IMR-90 (cell line): ENCODE measurements around the gene FNDC3B. TPM values are rescaled to one million over a fixed set of nuclear protein-coding genes. Genes with fewer than 3 reads are reported as not detected.

Experiments
- ATAC-seq: fragments of 200-7000 bp; cut with Tn5 transposase; 2 replicates; pipeline ENCODE4 v1.9.1; 2020; ENCODE audit warnings: low read depth, mild to moderate bottlenecking, moderate library complexity
- BruUV-seq: library from RNA; stranded (reverse); fragments of 400-500 nt; replicated peaks from 2 replicates; lab custom pipeline; 2021; lab: Mats Ljungman, UMichigan
- CTCF ChIA-PET: fragments of 300-600 bp; formaldehyde crosslinking; extraction: SDS; loops from one replicate; lab custom pipeline; 2021; ENCODE audit warnings: antibody characterized with exemption; lab: Yijun Ruan, JAX
- POLR2A ChIA-PET: fragments of 300-600 bp; sonication (Branson Sonifier 250); formaldehyde crosslinking; loops from one replicate; lab custom pipeline; 2022; ENCODE audit warnings: antibody characterized with exemption; ENCODE audit not compliant: unreplicated experiment; lab: Charles Lee
- DNase-seq: peaks from one replicate; pipeline ENCODE4 v3.0.0; 2013
- H2AFZ ChIP-seq: replicated peaks from 2 replicates; pipeline ENCODE3; 2013; ENCODE audit warnings: low read length, mild to moderate bottlenecking; ENCODE audit not compliant: poor library complexity
- H2AK5ac ChIP-seq: 2 replicates; pipeline ENCODE4 v1.6.1; 2013; ENCODE audit warnings: low read depth, low read length, inconsistent platforms
- H2AK9ac ChIP-seq: replicated peaks from 2 replicates; pipeline ENCODE3; 2013; ENCODE audit warnings: mild to moderate bottlenecking, low read depth, low read length, moderate library complexity; ENCODE audit not compliant: poor library complexity
- H2BK120ac ChIP-seq: 2 replicates; pipeline ENCODE4 v1.6.1; 2013; ENCODE audit warnings: low read depth, low read length, inconsistent platforms
- H2BK15ac ChIP-seq: 3 replicates; pipeline ENCODE4 v1.6.1; 2013; ENCODE audit warnings: low read depth, low read length, inconsistent platforms
- H2BK20ac ChIP-seq: 2 replicates; pipeline ENCODE4 v1.6.1; 2013; ENCODE audit warnings: low read depth, mild to moderate bottlenecking, inconsistent platforms, low read length, moderate library complexity
- H2BK5ac ChIP-seq: 2 replicates; pipeline ENCODE4 v1.6.1; 2013; ENCODE audit warnings: mild to moderate bottlenecking, low read depth, low read length, inconsistent platforms; ENCODE audit not compliant: poor library complexity, severe bottlenecking
- H3K14ac ChIP-seq: replicated peaks from 2 replicates; pipeline ENCODE4 v1.6.1; 2013; ENCODE audit warnings: low read depth, low read length, inconsistent platforms
- H3K18ac ChIP-seq: 2 replicates; pipeline ENCODE4 v1.6.1; 2013; ENCODE audit warnings: low read depth, low read length, control low read depth
- H3K23ac ChIP-seq: 2 replicates; pipeline ENCODE4 v1.6.1; 2013; ENCODE audit warnings: low read depth, low read length, inconsistent platforms
- H3K27ac ChIP-seq: 2 replicates; pipeline ENCODE4 v1.5.1; 2013; ENCODE audit warnings: mild to moderate bottlenecking, control low read depth, low read length; ENCODE audit not compliant: insufficient read depth
- H3K27me3 ChIP-seq: 2 replicates; pipeline ENCODE4 v1.6.1; 2013; ENCODE audit warnings: low read length; ENCODE audit not compliant: control insufficient read depth, insufficient read depth
- H3K36me3 ChIP-seq: 2 replicates; pipeline ENCODE4 v1.6.1; 2013; ENCODE audit warnings: low read length, mixed read lengths; ENCODE audit not compliant: control insufficient read depth, insufficient read depth
- H3K4ac ChIP-seq: 2 replicates; pipeline ENCODE4 v1.6.1; 2013; ENCODE audit warnings: low read depth, low read length, inconsistent platforms
- H3K4me1 ChIP-seq: 2 replicates; pipeline ENCODE4 v1.6.1; 2013; ENCODE audit warnings: low read length, mixed read lengths; ENCODE audit not compliant: control insufficient read depth, insufficient read depth
- H3K4me2 ChIP-seq: 2 replicates; pipeline ENCODE4 v1.6.1; 2013; ENCODE audit warnings: low read depth, mild to moderate bottlenecking, control low read depth, low read length, moderate library complexity
- H3K4me3 ChIP-seq: 2 replicates; pipeline ENCODE4 v1.5.1; 2013; ENCODE audit warnings: low read depth, mild to moderate bottlenecking, control low read depth, low read length, moderate library complexity; ENCODE audit not compliant: insufficient read depth
- H3K56ac ChIP-seq: 2 replicates; pipeline ENCODE4 v1.6.1; 2013; ENCODE audit warnings: low read length, inconsistent platforms; ENCODE audit not compliant: insufficient read depth; ENCODE audit errors: extremely low read depth
- H3K79me1 ChIP-seq, 2 experiments: 2 replicates each; pipeline ENCODE4 v1.6.1; 2013; ENCODE audit warnings: low read length in 2 of 2, inconsistent platforms in 1 of 2, low read depth in 1 of 2
- H3K9ac ChIP-seq: 2 replicates; pipeline ENCODE4 v1.6.1; 2013; ENCODE audit warnings: low read depth, low read length, control low read depth
- H3K9me1 ChIP-seq: 2 replicates; pipeline ENCODE4 v1.6.1; 2013; ENCODE audit warnings: low read length, inconsistent platforms; ENCODE audit not compliant: insufficient read depth
- H3K9me3 ChIP-seq: 2 replicates; pipeline ENCODE4 v1.6.1; 2013; ENCODE audit warnings: low read length; ENCODE audit not compliant: control insufficient read depth, insufficient read depth
- H4K20me1 ChIP-seq: 2 replicates; pipeline ENCODE4 v1.6.1; 2013; ENCODE audit warnings: low read length, inconsistent platforms; ENCODE audit not compliant: insufficient read depth
- H4K5ac ChIP-seq: 2 replicates; pipeline ENCODE4 v1.6.1; 2013; ENCODE audit warnings: mild to moderate bottlenecking, low read depth, low read length, control low read depth
- H4K8ac ChIP-seq, 2 experiments: 2 replicates each; pipeline ENCODE4 v1.6.1; 2013; ENCODE audit warnings: low read depth in 2 of 2, low read length in 2 of 2, control low read depth in 1 of 2, inconsistent platforms in 1 of 2
- H4K91ac ChIP-seq: 2 replicates; pipeline ENCODE4 v1.6.1; 2013; ENCODE audit warnings: low read depth, low read length, inconsistent platforms; ENCODE audit not compliant: insufficient read depth
- BHLHE40 ChIP-seq: fragments of 150-350 bp; IDR thresholded peaks from 2 replicates; pipeline ENCODE4 v1.6.1; 2016; ENCODE audit warnings: mild to moderate bottlenecking, low read depth, low read length
- CEBPB ChIP-seq: IDR thresholded peaks from 2 replicates; pipeline ENCODE4 v1.6.1; 2012; ENCODE audit warnings: low read depth, low read length, improper control_type of control experiment
- FOS ChIP-seq: fragments of 150-350 bp; IDR thresholded peaks from 2 replicates; pipeline ENCODE4 v1.6.1; 2016; ENCODE audit warnings: low read depth, low read length
- MAFK ChIP-seq: IDR thresholded peaks from 2 replicates; pipeline ENCODE4 v1.6.1; 2012; ENCODE audit warnings: low read depth, low read length, improper control_type of control experiment
- MXI1 ChIP-seq: IDR thresholded peaks from 2 replicates; pipeline ENCODE4 v1.6.1; 2012; ENCODE audit warnings: low read depth, mild to moderate bottlenecking, low read length, moderate library complexity, borderline replicate concordance
- NFE2L2 ChIP-seq: fragments of 150-350 bp; IDR thresholded peaks from 2 replicates; pipeline ENCODE4 v1.6.1; 2016; ENCODE audit warnings: low read depth, mild to moderate bottlenecking, low read length
- RAD21 ChIP-seq: IDR thresholded peaks from 2 replicates; pipeline ENCODE4 v1.6.1; 2012; ENCODE audit warnings: low read length, improper control_type of control experiment
- RFX5 ChIP-seq: IDR thresholded peaks from 2 replicates; pipeline ENCODE4 v1.8.0; 2012; ENCODE audit warnings: low read depth, mild to moderate bottlenecking, low read length, moderate library complexity
- SMC3 ChIP-seq: fragments of 150-350 bp; IDR thresholded peaks from 2 replicates; pipeline ENCODE4 v1.6.1; 2016; ENCODE audit warnings: low read depth, mild to moderate bottlenecking, antibody characterized with exemption, low read length, moderate library complexity
- WGBS, 2 experiments: methylation state at CpG; one replicate each; pipeline versions ENCODE4 v1.1.5 to v1.1.7; 2013; ENCODE audit warnings: missing lambda C conversion rate in 2 of 2; ENCODE audit not compliant: insufficient read length in 1 of 2; ENCODE audit errors: extremely low coverage in 2 of 2; 5-methylcytosine and 5-hydroxymethylcytosine counted together
- dilution Hi-C: fragments of 300-500 bp; cut with HindIII; formaldehyde crosslinking; loops from one replicate; pipeline ENCODE4 v1.14.3; 2018; ENCODE audit warnings: low sequenced_read_pairs; ENCODE audit not compliant: unreplicated experiment
- in situ Hi-C: fragments of 300-500 bp; cut with MboI; formaldehyde crosslinking; loops from 3 replicates; pipeline ENCODE4 v1.14.3; 2019; ENCODE audit warnings: low sequenced_read_pairs, inconsistent platforms, mixed read lengths
- intact Hi-C: fragments of 100-400 bp; cut with micrococcal nuclease; formaldehyde crosslinking; loops from 2 replicates; pipeline ENCODE4 v1.10.0; 2022
- polyA plus RNA-seq, 3 experiments: library from polyadenylated mRNA; depleted of rRNA; stranded (reverse); fragments of >200 nt; gene quantifications; 2 replicates each; pipeline ENCODE4 v1.2.3, GENCODE V29; 2012; ENCODE audit warnings: low replicate concordance in 1 of 3
- total RNA-seq: library from RNA; depleted of rRNA; stranded (reverse); fragments of >200 nt; gene quantifications from 2 replicates; pipeline ENCODE4 v1.2.3, GENCODE V29; 2012
- TF ChIP-seq, protein P1 (sequence below): conservative IDR thresholded peaks from 2 replicates; pipeline ENCODE4 v1.5.1; 2012; ENCODE audit warnings: mild to moderate bottlenecking, low read depth, low read length, improper control_type of control experiment

FNDC3B gene
- total and polyA plus RNA-seq, 2 of the 4 experiments (the other 2 are of a cell fraction): 23.9 to 150 TPM

DNA sequence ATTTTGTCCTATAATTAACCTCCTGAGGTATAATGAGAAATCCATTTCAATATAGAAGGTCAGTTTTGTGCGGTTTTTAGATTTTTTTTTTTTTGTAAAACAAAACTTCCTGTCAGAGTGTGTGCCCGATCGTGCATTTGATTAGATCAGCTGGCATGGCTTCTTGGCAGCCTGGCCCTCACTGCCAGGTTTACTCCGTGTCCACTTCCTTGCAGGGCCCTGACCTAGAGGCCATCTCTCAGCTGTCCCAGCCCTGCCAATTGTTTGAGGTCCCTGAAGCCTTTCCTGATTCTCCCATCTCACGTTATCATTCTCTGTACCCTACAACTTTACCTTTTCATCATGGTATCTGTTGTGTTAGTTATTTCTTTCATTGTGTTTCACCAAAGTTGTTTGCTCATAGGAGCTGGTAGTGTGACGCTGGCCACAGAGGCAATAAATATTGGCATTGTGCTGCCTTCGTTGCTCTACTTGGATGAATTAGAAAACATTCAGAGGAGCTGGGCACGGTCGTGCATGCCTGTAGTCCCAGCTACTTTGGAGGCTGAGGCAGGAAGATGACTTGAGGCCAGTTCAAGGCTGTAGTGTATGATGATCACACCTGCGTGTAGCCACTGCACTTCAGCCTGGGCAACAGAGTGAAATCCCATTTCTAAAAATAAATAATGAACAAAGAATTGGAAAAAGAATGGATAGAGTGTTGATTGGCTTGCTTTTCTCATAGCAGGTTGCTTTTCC lies 206.9 kb downstream of the FNDC3B start:
- Histone ChIP-seq H3K4me2 (no peak overlapping the region), H3K56ac (no peak overlapping the region), H2AK5ac (peak overlapping the region; percentile 13; the same call in 1 of the 2 replicates), H3K14ac (peak overlapping the region; percentile 59), H3K4me1 (peaks cover 4% of the 10 kb centered on the region; the same call in 1 of the 2 replicates), H3K27me3 (no peaks in the 10 kb centered on the region), H3K36me3 (peaks cover 27% of the 10 kb centered on the region), H2BK120ac (no peak overlapping the region), H4K8ac (peak overlapping the region in 1 of 2 experiments; percentile 65; a peak in 1 of 4 replicates), H3K18ac (no peak overlapping the region), H3K4ac (no peak overlapping the region), H2BK5ac (no peak overlapping the region), H3K9me3 (peaks cover 5% of the 10 kb centered on the region), H2BK15ac (0 out of 3 replicates have a peak overlapping the region, but pooled peaks have one; percentile 13), H3K4me3 (no peak overlapping the region), H3K79me1 (peaks cover 35 to 76% of the 10 kb centered on the region in 2 experiments), H3K27ac (no peak overlapping the region), H2AFZ (no peak overlapping the region), H3K9me1 (peaks cover 6% of the 10 kb centered on the region), H3K23ac (no peak overlapping the region), H4K5ac (no peak overlapping the region), H2BK20ac (no peak overlapping the region), H2AK9ac (no peak overlapping the region), H3K9ac (no peak overlapping the region), H4K20me1 (peaks cover 52% of the 10 kb centered on the region), H4K91ac (no peak overlapping the region)
- no TSS peak for BruUV-seq
- intact Hi-C loops (no loop called here), in situ Hi-C loops (no loop called here), dilution Hi-C loops (no loop called here)
- 60% methylated on average over 2 of the region's 10 CpGs; no CpG with 5 or more reads in 1 of the 2 experiments for WGBS, 2 experiments
- no peak for DNase-seq
- CTCF ChIA-PET: interaction anchor here (0.6 kb wide), 1 partner anchor 152 kb away, joined by 5 read pairs; no protein-coding TSS in a partner anchor
- TF ChIP-seq MAFK: no peak
- TF ChIP-seq RFX5: no peak
- no peak for TF ChIP-seq CEBPB
- no peak for TF ChIP-seq MXI1
- TF ChIP-seq, protein P1, sequence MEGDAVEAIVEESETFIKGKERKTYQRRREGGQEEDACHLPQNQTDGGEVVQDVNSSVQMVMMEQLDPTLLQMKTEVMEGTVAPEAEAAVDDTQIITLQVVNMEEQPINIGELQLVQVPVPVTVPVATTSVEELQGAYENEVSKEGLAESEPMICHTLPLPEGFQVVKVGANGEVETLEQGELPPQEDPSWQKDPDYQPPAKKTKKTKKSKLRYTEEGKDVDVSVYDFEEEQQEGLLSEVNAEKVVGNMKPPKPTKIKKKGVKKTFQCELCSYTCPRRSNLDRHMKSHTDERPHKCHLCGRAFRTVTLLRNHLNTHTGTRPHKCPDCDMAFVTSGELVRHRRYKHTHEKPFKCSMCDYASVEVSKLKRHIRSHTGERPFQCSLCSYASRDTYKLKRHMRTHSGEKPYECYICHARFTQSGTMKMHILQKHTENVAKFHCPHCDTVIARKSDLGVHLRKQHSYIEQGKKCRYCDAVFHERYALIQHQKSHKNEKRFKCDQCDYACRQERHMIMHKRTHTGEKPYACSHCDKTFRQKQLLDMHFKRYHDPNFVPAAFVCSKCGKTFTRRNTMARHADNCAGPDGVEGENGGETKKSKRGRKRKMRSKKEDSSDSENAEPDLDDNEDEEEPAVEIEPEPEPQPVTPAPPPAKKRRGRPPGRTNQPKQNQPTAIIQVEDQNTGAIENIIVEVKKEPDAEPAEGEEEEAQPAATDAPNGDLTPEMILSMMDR: no peak
- TF ChIP-seq NFE2L2: no peak
- no peak for TF ChIP-seq FOS
- TF ChIP-seq BHLHE40: no peak
- no peak for TF ChIP-seq SMC3
- TF ChIP-seq RAD21: no peak
- ATAC-seq: no peak
- POLR2A ChIA-PET: no interaction called here
